HepG2 (cell line): Measurements from ENCODE around the gene CCR3. TPM values are rescaled to one million over a fixed set of nuclear protein-coding genes. Genes with fewer than 3 reads are reported as not detected.

Experiments used
- ATAC-seq: fragments of 200-7000 bp; cut with Tn5 transposase; 3 replicates; pipeline ENCODE4 v1.9.1; 2020; ENCODE audit warnings: mild to moderate bottlenecking, moderate library complexity
- BruUV-seq: library from RNA; stranded (reverse); fragments of 400-500 nt; replicated peaks from 2 replicates; lab custom pipeline; 2021; lab: Mats Ljungman, UMichigan
- CTCF ChIA-PET: fragments of 300-600 bp; formaldehyde crosslinking; extraction: SDS; loops from one replicate; lab custom pipeline; 2021; ENCODE audit warnings: low total read pairs, inconsistent platforms, low intra/inter-chr PET ratio; lab: Yijun Ruan, JAX
- POLR2A ChIA-PET: fragments of 350-600 bp; sonication (Branson Sonifier 250); formaldehyde crosslinking; loops from one replicate; lab custom pipeline; 2020; ENCODE audit warnings: antibody characterized with exemption, inconsistent platforms; lab: Yijun Ruan, JAX
- DNase-seq: peaks from one replicate; pipeline ENCODE4 v3.0.0-alpha.2; 2015; ENCODE audit warnings: low spot score
- FAIRE-seq: peaks from 3 replicates; lab custom pipeline; 2011; peaks lifted over from hg19 to GRCh38; lab: Jason Lieb, UNC
- H2AFZ ChIP-seq: one replicate; pipeline ENCODE4 v1.6.1; 2011; ENCODE audit warnings: low read length, inconsistent platforms
- H3K27ac ChIP-seq: fragments of 300-600 bp; 3 replicates; pipeline ENCODE4 v1.8.0; 2011; ENCODE audit warnings: mixed run types, mild to moderate bottlenecking, mixed read lengths, low read length, inconsistent platforms; ENCODE audit not compliant: insufficient read depth; ENCODE audit errors: extremely low read length
- H3K27me3 ChIP-seq, 2 experiments: fragments of 200-600 bp in 1 of 2; 2 replicates in 1 of 2; 3 replicates in 1 of 2; pipeline versions ENCODE4 v1.6.0 to v1.8.0; 2011; ENCODE audit warnings: low read length in 2 of 2, mild to moderate bottlenecking in 2 of 2, moderate library complexity in 2 of 2, inconsistent platforms in 1 of 2; ENCODE audit not compliant: insufficient read depth in 2 of 2, control insufficient read depth in 1 of 2
- H3K36me3 ChIP-seq, 2 experiments: fragments of 200-600 bp in 1 of 2; replicated peaks in 1 of 2; 2 replicates in 1 of 2; 3 replicates in 1 of 2; pipeline versions ENCODE4 v1.5.1 to v1.8.0; 2011; ENCODE audit warnings: low read length in 2 of 2, inconsistent platforms in 1 of 2; ENCODE audit not compliant: insufficient read depth in 2 of 2, control insufficient read depth in 1 of 2
- H3K4me1 ChIP-seq: 2 replicates; pipeline ENCODE4 v1.5.1; 2012; ENCODE audit warnings: low read length, inconsistent platforms; ENCODE audit not compliant: insufficient read depth
- H3K4me2 ChIP-seq: 2 replicates; pipeline ENCODE4 v1.6.0; 2011; ENCODE audit warnings: low read depth, low read length, inconsistent platforms
- H3K4me3 ChIP-seq, 3 experiments: fragments of 200-600 bp in 1 of 3; sonication (generic), shearing (Covaris generic) in 1 of 3; replicated peaks in 1 of 3; 2 replicates each; pipeline ENCODE4 v1.5.1; 2011 to 2016; ENCODE audit warnings: low read length in 3 of 3, inconsistent platforms in 2 of 3, low read depth in 2 of 3, mild to moderate bottlenecking in 2 of 3, control low read depth in 1 of 3, mixed read lengths in 1 of 3; ENCODE audit not compliant: insufficient read depth in 1 of 3
- H3K79me2 ChIP-seq: one replicate; pipeline ENCODE4 v1.6.1; 2011; ENCODE audit warnings: low read length, inconsistent platforms; ENCODE audit not compliant: insufficient read depth
- H3K9ac ChIP-seq: 2 replicates; pipeline ENCODE4 v1.6.0; 2011; ENCODE audit warnings: mild to moderate bottlenecking, low read depth, low read length, inconsistent platforms; ENCODE audit not compliant: insufficient read depth
- H3K9me3 ChIP-seq: 2 replicates; pipeline ENCODE4 v1.5.1; 2012; ENCODE audit warnings: mild to moderate bottlenecking, low read length
- H4K20me1 ChIP-seq: 2 replicates; pipeline ENCODE4 v1.6.0; 2011; ENCODE audit warnings: inconsistent platforms, mild to moderate bottlenecking, low read length, moderate library complexity; ENCODE audit not compliant: insufficient read depth
- HOXA3 ChIP-seq: sonication (generic); formaldehyde crosslinking; IDR thresholded peaks from 2 replicates; pipeline ENCODE4 v1.5.0; 2020; ENCODE audit warnings: missing genetic modification reagents
- SATB2 ChIP-seq: sonication (generic); formaldehyde crosslinking; IDR thresholded peaks from 2 replicates; pipeline ENCODE4 v1.5.0; 2020; ENCODE audit warnings: missing genetic modification reagents
- ZC3H13 ChIP-seq: sonication (generic); formaldehyde crosslinking; IDR thresholded peaks from 2 replicates; pipeline ENCODE4 v1.8.1; 2023; ENCODE audit warnings: mild to moderate bottlenecking, missing genetic modification reagents, moderate library complexity
- ZC3H4 ChIP-seq: sonication (generic); formaldehyde crosslinking; IDR thresholded peaks from 2 replicates; pipeline ENCODE4 v1.4.0; 2020; ENCODE audit warnings: missing genetic modification reagents, borderline replicate concordance
- WGBS: methylation state at CpG from one replicate; pipeline ENCODE4 v1.1.6; 2017; ENCODE audit warnings: low lambda C conversion rate; 5-methylcytosine and 5-hydroxymethylcytosine counted together
- in situ Hi-C: cut with HindIII; loops from 2 replicates; pipeline ENCODE4 v1.10.0; 2017; ENCODE audit warnings: low pct_unique_long_range_greater_than_20kb; ENCODE audit not compliant: extremely low pct_ligation_motif_present
- intact Hi-C: fragments of 100-400 bp; cut with micrococcal nuclease; formaldehyde crosslinking; loops from one replicate; pipeline ENCODE4 v1.10.0; 2022; ENCODE audit not compliant: unreplicated experiment
- polyA plus RNA-seq, 8 experiments: library from polyadenylated mRNA; depleted of rRNA in 3 of 8; stranded (reverse) in 7 of 8; unstranded in 1 of 8; fragments of >200 nt; fragmentation: Illumina TruSeq in 4 of 8; extraction: Trizol in 4 of 8; gene quantifications; 2 replicates each; pipeline versions ENCODE4 v1.2.1 to v1.2.3, GENCODE V29; 2011 to 2016; ENCODE audit warnings: low read depth in 4 of 8, missing spikeins in 1 of 8, mixed read lengths in 1 of 8; ENCODE audit not compliant: insufficient read depth in 1 of 8
- total RNA-seq, 5 experiments: library from RNA; depleted of rRNA; stranded (reverse); fragments of >200 nt; fragmentation: Illumina TruSeq; extraction: Trizol; gene quantifications; 2 replicates each; pipeline ENCODE4 v1.2.3, GENCODE V29; 2016; ENCODE audit warnings: low read depth in 1 of 5
- TF ChIP-seq, protein P1 (sequence below): sonication (generic); formaldehyde crosslinking; IDR thresholded peaks from 2 replicates; pipeline ENCODE4 v1.5.0; 2020; ENCODE audit warnings: missing genetic modification reagents
- TF ChIP-seq, protein P2 (sequence below): sonication (generic); formaldehyde crosslinking; IDR thresholded peaks from 2 replicates; pipeline ENCODE4 v1.5.1; 2020; ENCODE audit warnings: mild to moderate bottlenecking, missing genetic modification reagents, borderline replicate concordance
- TF ChIP-seq, protein P3 (sequence below): sonication (generic); formaldehyde crosslinking; IDR thresholded peaks from 2 replicates; pipeline ENCODE4 v1.4.0; 2020; ENCODE audit warnings: missing genetic modification reagents

The CCR3 gene
- total and polyA plus RNA-seq, 2 of the 13 experiments (the other 11 are each of a cell fraction or from before 2014, with no cell fraction given) = not detected

DNA sequence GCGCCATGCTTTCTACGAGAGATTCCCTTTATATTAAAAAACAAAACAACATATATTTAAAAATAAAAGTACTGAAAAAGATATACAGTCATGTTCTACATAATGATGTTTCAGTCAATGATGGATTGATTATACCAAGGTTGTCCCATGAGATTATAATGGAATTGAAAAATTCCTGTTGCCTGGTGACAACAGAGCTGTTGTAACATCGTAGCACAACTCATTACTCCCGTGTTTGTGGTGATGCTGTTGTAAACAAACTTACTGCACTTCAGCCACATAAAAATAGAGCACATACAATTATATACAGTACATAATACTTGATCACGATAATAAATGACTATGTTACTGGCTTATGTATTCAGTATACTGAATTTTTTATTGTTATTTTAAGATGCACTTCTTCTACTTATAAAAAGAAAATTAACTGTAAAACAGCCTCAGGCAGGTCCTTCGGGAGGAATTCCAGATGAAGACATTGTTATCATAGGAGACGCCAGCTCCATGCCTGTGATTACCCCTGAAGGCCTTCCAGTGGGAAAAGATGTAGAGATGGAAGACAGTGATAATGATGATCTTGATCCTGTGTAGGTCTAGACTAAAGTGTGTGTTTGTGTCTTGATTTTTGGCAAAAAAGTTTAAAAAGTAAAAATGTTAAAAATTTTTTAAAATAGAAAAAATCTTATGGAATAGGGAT, 45.9 kb upstream of the CCR3 start:
- no peaks in the 10 kb centered on the region for H3K4me1 ChIP-seq
- intact Hi-C loops (no loop called here), in situ Hi-C loops (no loop called here)
- H3K79me2 ChIP-seq = no peaks in the 10 kb centered on the region
- ATAC-seq = no peak
- TF ChIP-seq, protein P1, sequence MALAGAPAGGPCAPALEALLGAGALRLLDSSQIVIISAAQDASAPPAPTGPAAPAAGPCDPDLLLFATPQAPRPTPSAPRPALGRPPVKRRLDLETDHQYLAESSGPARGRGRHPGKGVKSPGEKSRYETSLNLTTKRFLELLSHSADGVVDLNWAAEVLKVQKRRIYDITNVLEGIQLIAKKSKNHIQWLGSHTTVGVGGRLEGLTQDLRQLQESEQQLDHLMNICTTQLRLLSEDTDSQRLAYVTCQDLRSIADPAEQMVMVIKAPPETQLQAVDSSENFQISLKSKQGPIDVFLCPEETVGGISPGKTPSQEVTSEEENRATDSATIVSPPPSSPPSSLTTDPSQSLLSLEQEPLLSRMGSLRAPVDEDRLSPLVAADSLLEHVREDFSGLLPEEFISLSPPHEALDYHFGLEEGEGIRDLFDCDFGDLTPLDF (CRISPR knock-in tag) = no peak
- no peak for TF ChIP-seq HOXA3 (CRISPR knock-in tag)
- no peak for TF ChIP-seq SATB2 (CRISPR knock-in tag)
- TF ChIP-seq, protein P2, sequence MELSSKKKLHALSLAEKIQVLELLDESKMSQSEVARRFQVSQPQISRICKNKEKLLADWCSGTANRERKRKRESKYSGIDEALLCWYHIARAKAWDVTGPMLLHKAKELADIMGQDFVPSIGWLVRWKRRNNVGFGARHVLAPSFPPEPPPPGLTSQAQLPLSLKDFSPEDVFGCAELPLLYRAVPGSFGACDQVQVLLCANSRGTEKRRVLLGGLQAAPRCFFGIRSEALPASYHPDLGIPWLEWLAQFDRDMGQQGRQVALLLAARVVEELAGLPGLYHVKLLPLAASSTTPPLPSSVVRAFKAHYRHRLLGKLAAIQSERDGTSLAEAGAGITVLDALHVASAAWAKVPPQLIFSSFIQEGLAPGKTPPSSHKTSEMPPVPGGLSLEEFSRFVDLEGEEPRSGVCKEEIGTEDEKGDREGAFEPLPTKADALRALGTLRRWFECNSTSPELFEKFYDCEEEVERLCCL (CRISPR knock-in tag) = no peak
- TF ChIP-seq ZC3H13 (CRISPR knock-in tag) = no peak
- TF ChIP-seq, protein P3, sequence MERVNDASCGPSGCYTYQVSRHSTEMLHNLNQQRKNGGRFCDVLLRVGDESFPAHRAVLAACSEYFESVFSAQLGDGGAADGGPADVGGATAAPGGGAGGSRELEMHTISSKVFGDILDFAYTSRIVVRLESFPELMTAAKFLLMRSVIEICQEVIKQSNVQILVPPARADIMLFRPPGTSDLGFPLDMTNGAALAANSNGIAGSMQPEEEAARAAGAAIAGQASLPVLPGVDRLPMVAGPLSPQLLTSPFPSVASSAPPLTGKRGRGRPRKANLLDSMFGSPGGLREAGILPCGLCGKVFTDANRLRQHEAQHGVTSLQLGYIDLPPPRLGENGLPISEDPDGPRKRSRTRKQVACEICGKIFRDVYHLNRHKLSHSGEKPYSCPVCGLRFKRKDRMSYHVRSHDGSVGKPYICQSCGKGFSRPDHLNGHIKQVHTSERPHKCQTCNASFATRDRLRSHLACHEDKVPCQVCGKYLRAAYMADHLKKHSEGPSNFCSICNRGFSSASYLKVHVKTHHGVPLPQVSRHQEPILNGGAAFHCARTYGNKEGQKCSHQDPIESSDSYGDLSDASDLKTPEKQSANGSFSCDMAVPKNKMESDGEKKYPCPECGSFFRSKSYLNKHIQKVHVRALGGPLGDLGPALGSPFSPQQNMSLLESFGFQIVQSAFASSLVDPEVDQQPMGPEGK = no peak
- no peak for TF ChIP-seq ZC3H4 (CRISPR knock-in tag)
- H4K20me1 ChIP-seq = no peaks in the 10 kb centered on the region
- no peak overlapping the region for H3K4me3 ChIP-seq
- no TSS peak for BruUV-seq
- H3K36me3 ChIP-seq = no peaks in the 10 kb centered on the region
- H3K27me3 ChIP-seq = 0 out of 5 replicates have a peak, but pooled peaks cover 0 to 3% of the 10 kb centered on the region in 2 experiments
- no peak overlapping the region for H3K4me2 ChIP-seq
- 15% methylated on average over 7 of the region's 7 CpGs for WGBS
- no peak for FAIRE-seq
- no peak overlapping the region for H2AFZ ChIP-seq
- no peaks in the 10 kb centered on the region for H3K9me3 ChIP-seq
- POLR2A ChIA-PET = no interaction called here
- CTCF ChIA-PET = no interaction called here
- DNase-seq = no peak
- H3K9ac ChIP-seq = no peak overlapping the region
- no peak overlapping the region for H3K27ac ChIP-seq
